A549 (cell line): ENCODE data around the gene RXRG. TPM values are rescaled to one million over a fixed set of nuclear protein-coding genes. Genes with fewer than 3 reads are reported as not detected.
A peak's percentile ranks its signal among the peaks of the same experiment; 100 is the strongest.

Source experiments
- ATAC-seq, 2 experiments: fragments of 200-7000 bp in 1 of 2; fragments of >200 bp in 1 of 2; cut with Nextera tagmentation in 1 of 2; cut with Tn5 transposase in 1 of 2; 3 replicates each; pipeline versions ENCODE4 v1.8.0 to v1.9.1; 2018 to 2020; ENCODE audit warnings: mild to moderate bottlenecking in 1 of 2, moderate library complexity in 1 of 2
- CTCF ChIA-PET: fragments of 300-600 bp; sonication (Branson Sonifier 250); formaldehyde crosslinking; extraction: SDS; loops from one replicate; lab custom pipeline; 2021; ENCODE audit warnings: antibody characterized with exemption, inconsistent platforms; lab: Yijun Ruan, JAX
- POLR2A ChIA-PET: fragments of 350-600 bp; formaldehyde crosslinking; extraction: SDS; loops from one replicate; lab custom pipeline; 2021; ENCODE audit warnings: antibody characterized with exemption, inconsistent platforms; lab: Yijun Ruan, JAX
- DNase-seq, 2 experiments: peaks; one replicate each; pipeline versions ENCODE4 v3.0.0 to v3.0.0-alpha.2; 2011 to 2016; ENCODE audit warnings: low read depth in 1 of 2, low spot score in 1 of 2
- FAIRE-seq: peaks from 2 replicates; lab custom pipeline; 2011; peaks lifted over from hg19 to GRCh38; lab: Jason Lieb, UNC
- H3K27ac ChIP-seq, 2 experiments: fragments of >200 bp; sonication (Bioruptor Twin); formaldehyde crosslinking; 3 replicates each; pipeline ENCODE4 v1.5.1; 2016 to 2017
- H3K4me1 ChIP-seq: fragments of >200 bp; sonication (Bioruptor Twin); formaldehyde crosslinking; 3 replicates; pipeline ENCODE4 v1.6.1; 2016
- H3K4me2 ChIP-seq: fragments of >200 bp; sonication (Bioruptor Twin); formaldehyde crosslinking; 3 replicates; pipeline ENCODE4 v1.6.1; 2016
- H3K4me3 ChIP-seq: fragments of >200 bp; sonication (Bioruptor Twin); formaldehyde crosslinking; 3 replicates; pipeline ENCODE4 v1.5.1; 2016
- H3K9me3 ChIP-seq: fragments of >200 bp; sonication (Bioruptor Twin); formaldehyde crosslinking; 3 replicates; pipeline ENCODE4 v1.6.1; 2016
- BHLHE40 ChIP-seq: IDR thresholded peaks from 2 replicates; pipeline ENCODE4 v1.6.1; 2012; ENCODE audit warnings: low read depth, low read length, inconsistent platforms
- CBX2 ChIP-seq: fragments of 200-600 bp; sonication (generic); IDR thresholded peaks from 2 replicates; pipeline ENCODE4 v1.6.1; 2016; ENCODE audit warnings: low read depth, mild to moderate bottlenecking, borderline replicate concordance
- CBX8 ChIP-seq: fragments of 200-600 bp; sonication (generic); IDR thresholded peaks from 2 replicates; pipeline ENCODE4 v1.6.1; 2016
- CEBPB ChIP-seq, 2 experiments: fragments of >200 bp in 1 of 2; sonication (Bioruptor Twin) in 1 of 2; formaldehyde crosslinking in 1 of 2; IDR thresholded peaks; 2 replicates each; pipeline ENCODE4 v1.6.1; 2012 to 2016
- CHD2 ChIP-seq: fragments of 150-350 bp; IDR thresholded peaks from 2 replicates; pipeline ENCODE4 v1.6.1; 2014; ENCODE audit warnings: low read length; ENCODE audit not compliant: partially characterized antibody
- EHMT2 ChIP-seq: fragments of 200-600 bp; sonication (generic); IDR thresholded peaks from 2 replicates; pipeline ENCODE4 v1.6.1; 2016; ENCODE audit warnings: antibody characterized with exemption, low read depth, mild to moderate bottlenecking, moderate library complexity
- EP300 ChIP-seq, 2 experiments: fragments of >200 bp; sonication (Bioruptor Twin); formaldehyde crosslinking; IDR thresholded peaks; 2 replicates in 1 of 2; 3 replicates in 1 of 2; pipeline ENCODE4 v1.6.1; 2016 to 2017
- ESRRA ChIP-seq: fragments of 150-350 bp; IDR thresholded peaks from 2 replicates; pipeline ENCODE4 v1.6.1; 2014; ENCODE audit warnings: mild to moderate bottlenecking, low read length, borderline replicate concordance
- FOSB ChIP-seq: fragments of 250-450 bp; sonication (Bioruptor Pico); IDR thresholded peaks from 2 replicates; pipeline ENCODE4 v1.5.0; 2020; ENCODE audit warnings: mild to moderate bottlenecking, moderate library complexity
- FOXS1 ChIP-seq: fragments of 250-450 bp; sonication (Bioruptor Pico); IDR thresholded peaks from 2 replicates; pipeline ENCODE4 v1.5.0; 2020; ENCODE audit warnings: mild to moderate bottlenecking, moderate library complexity
- HEYL ChIP-seq: fragments of 250-450 bp; sonication (Bioruptor Pico); IDR thresholded peaks from 2 replicates; pipeline ENCODE4 v1.8.0; 2021; ENCODE audit warnings: mild to moderate bottlenecking, moderate library complexity
- HOXA7 ChIP-seq: fragments of 250-450 bp; sonication (Bioruptor Pico); IDR thresholded peaks from 2 replicates; pipeline ENCODE4 v1.5.0; 2020; ENCODE audit warnings: mild to moderate bottlenecking, moderate library complexity
- HOXB13 ChIP-seq: fragments of 250-450 bp; sonication (Bioruptor Pico); IDR thresholded peaks from 2 replicates; pipeline ENCODE4 v1.5.0; 2020; ENCODE audit warnings: low read depth, mild to moderate bottlenecking, moderate library complexity
- KDM5A ChIP-seq: fragments of 200-600 bp; sonication (generic); IDR thresholded peaks from 2 replicates; pipeline ENCODE4 v1.6.1; 2016; ENCODE audit warnings: antibody characterized with exemption, mild to moderate bottlenecking
- MAFK ChIP-seq: fragments of 450-650 bp; IDR thresholded peaks from 2 replicates; pipeline ENCODE4 v1.6.1; 2014; ENCODE audit not compliant: partially characterized antibody
- PHF8 ChIP-seq: fragments of 200-600 bp; sonication (generic); IDR thresholded peaks from 2 replicates; pipeline ENCODE4 v1.6.1; 2016; ENCODE audit warnings: low read depth, mild to moderate bottlenecking, antibody characterized with exemption, moderate library complexity, borderline replicate concordance
- RAD21 ChIP-seq, 2 experiments: fragments of >200 bp in 1 of 2; sonication (Bioruptor Twin) in 1 of 2; formaldehyde crosslinking in 1 of 2; IDR thresholded peaks in 1 of 2; conservative IDR thresholded peaks in 1 of 2; 2 replicates in 1 of 2; 3 replicates in 1 of 2; pipeline ENCODE4 v1.6.1; 2012 to 2018; ENCODE audit warnings: inconsistent platforms in 1 of 2
- RFX5 ChIP-seq: fragments of 450-650 bp; IDR thresholded peaks from 2 replicates; pipeline ENCODE4 v1.7.1; 2014; ENCODE audit warnings: antibody characterized with exemption, mild to moderate bottlenecking, moderate library complexity
- RNF2 ChIP-seq: fragments of 200-600 bp; sonication (generic); IDR thresholded peaks from 2 replicates; pipeline ENCODE4 v1.6.1; 2016; ENCODE audit warnings: low read depth, mild to moderate bottlenecking, antibody characterized with exemption, moderate library complexity, borderline replicate concordance
- SMC3 ChIP-seq: fragments of >200 bp; sonication (Bioruptor Twin); formaldehyde crosslinking; IDR thresholded peaks from 3 replicates; pipeline ENCODE4 v1.6.1; 2018; ENCODE audit warnings: inconsistent platforms
- TFCP2L1 ChIP-seq: fragments of 250-450 bp; sonication (Bioruptor Pico); IDR thresholded peaks from 2 replicates; pipeline ENCODE4 v1.5.0; 2021; ENCODE audit warnings: mild to moderate bottlenecking
- TP53 ChIP-seq: fragments of 250-450 bp; sonication (Bioruptor Pico); IDR thresholded peaks from 2 replicates; pipeline ENCODE4 v1.5.0; 2021; ENCODE audit warnings: mild to moderate bottlenecking, moderate library complexity
- ZC3H11A ChIP-seq: fragments of 450-650 bp; IDR thresholded peaks from 2 replicates; pipeline ENCODE4 v1.6.1; 2014; ENCODE audit warnings: antibody characterized with exemption, mild to moderate bottlenecking
- ZFP36 ChIP-seq: fragments of 450-650 bp; IDR thresholded peaks from 2 replicates; pipeline ENCODE4 v1.6.1; 2014; ENCODE audit warnings: borderline replicate concordance; ENCODE audit not compliant: partially characterized antibody
- ZNF302 ChIP-seq: fragments of 250-450 bp; sonication (Bioruptor Pico); IDR thresholded peaks from 2 replicates; pipeline ENCODE4 v1.9.0; 2021; ENCODE audit warnings: inconsistent platforms, mild to moderate bottlenecking, moderate library complexity
- WGBS: methylation state at CpG from one replicate; pipeline ENCODE4 v1.1.6; 2017; ENCODE audit errors: missing lambda C conversion rate; 5-methylcytosine and 5-hydroxymethylcytosine counted together
- polyA plus RNA-seq, 4 experiments: library from polyadenylated mRNA; depleted of rRNA in 3 of 4; stranded (reverse); fragments of >200 nt; fragmentation: RNase III in 1 of 4; extraction: RNeasy Plus Mini Kit Qiagen cat#74134 plus additional on column Dnase treatment in 1 of 4; gene quantifications; 2 replicates in 3 of 4; 3 replicates in 1 of 4; pipeline ENCODE4 v1.2.3, GENCODE V29; 2011 to 2017
- TF ChIP-seq, protein P1 (sequence below): fragments of >200 bp; sonication (Bioruptor Twin); formaldehyde crosslinking; IDR thresholded peaks from 3 replicates; pipeline ENCODE4 v1.6.1; 2016
- TF ChIP-seq, protein P2 (sequence below): IDR thresholded peaks from 2 replicates; pipeline ENCODE4 v1.6.1; 2012
- TF ChIP-seq, protein P3 (sequence below): fragments of 450-650 bp; IDR thresholded peaks from 2 replicates; pipeline ENCODE4 v1.6.1; 2014; ENCODE audit warnings: antibody characterized with exemption
- TF ChIP-seq, protein P4 (sequence below): IDR thresholded peaks from 2 replicates; pipeline ENCODE4 v1.6.1; 2012

RXRG gene
- polyA plus RNA-seq, 2 of the 4 experiments (the other 2 are of a cell fraction) = not detected

DNA sequence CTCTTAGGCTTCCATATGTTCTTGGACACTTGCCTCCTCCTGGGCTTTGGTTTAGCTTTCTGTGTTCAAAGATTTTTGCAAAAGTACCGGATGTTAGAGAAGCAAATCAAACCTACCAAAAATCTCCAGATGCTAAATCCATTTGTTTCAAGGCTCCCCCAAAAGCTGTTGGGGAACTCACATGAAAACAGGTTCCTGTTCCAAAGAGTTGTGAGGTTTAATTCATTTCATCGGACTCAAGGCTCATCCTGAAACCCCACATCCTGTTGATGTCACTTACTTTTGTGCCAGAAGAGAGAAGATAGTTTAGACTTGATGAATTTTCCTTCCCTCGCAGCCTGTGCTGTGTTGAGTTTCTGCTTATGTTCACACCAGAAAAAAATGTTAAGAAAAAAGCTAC lies 41.7 kb upstream of the RXRG start:
- TF ChIP-seq EHMT2 (no peak), HEYL (no peak), RAD21 (conservative IDR thresholded peaks at IDR 0.05 in 1 of 2, IDR thresholded peaks at IDR 0.05 in 1 of 2) (no peak), BHLHE40 (no peak), RNF2 (no peak), EP300 (IDR thresholded peaks at IDR 0.05) (no peak), ZNF302 (CRISPR knock-in tag) (no peak)
- peaks cover 5% of the 10 kb centered on the region; the same call in 2 of the 3 replicates for H3K4me1 ChIP-seq
- ATAC-seq (no peak), FAIRE-seq (peak; percentile 28), DNase-seq (no peak)
- CTCF ChIA-PET = interaction anchor here (1.3 kb wide), 1 partner anchor 95 kb away, joined by 3 read pairs; no protein-coding TSS in a partner anchor
- H3K27ac ChIP-seq = no peak overlapping the region
- H3K9me3 ChIP-seq = no peaks in the 10 kb centered on the region
- H3K4me2 ChIP-seq = no peak overlapping the region
- POLR2A ChIA-PET = no interaction called here
- H3K4me3 ChIP-seq = no peak overlapping the region
- 23% methylated on average over 3 of the region's 3 CpGs for WGBS

DNA sequence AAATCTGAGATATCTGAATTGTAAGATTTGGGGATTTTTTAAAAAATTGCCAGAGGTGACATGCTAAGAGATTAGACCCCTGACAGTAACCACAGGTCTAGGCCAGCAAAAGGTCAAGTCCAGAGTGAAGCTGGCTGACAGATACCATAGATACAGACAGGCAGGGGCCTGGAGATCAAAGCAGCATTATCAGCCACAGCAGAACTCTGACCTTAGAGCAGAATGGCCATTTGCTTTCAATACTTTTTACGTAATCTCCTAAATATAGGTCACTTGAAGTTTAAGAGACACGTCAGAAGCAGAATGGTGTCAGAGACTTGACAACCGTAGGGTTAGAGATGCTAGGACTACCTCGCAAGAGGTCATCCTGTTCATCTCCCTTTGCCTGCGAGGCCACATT lies 40.8 kb upstream of the RXRG start:
- CTCF ChIA-PET = interaction anchor here (0.7 kb wide), 1 partner anchor 413 kb away, joined by 3 read pairs; no protein-coding TSS in a partner anchor
- WGBS = 55% methylated on average over 5 of the region's 5 CpGs
- TF ChIP-seq RFX5 = no peak
- no peak for TF ChIP-seq FOXS1
- TF ChIP-seq MAFK = no peak
- TF ChIP-seq CBX8 = no peak
- TF ChIP-seq, protein P1, sequence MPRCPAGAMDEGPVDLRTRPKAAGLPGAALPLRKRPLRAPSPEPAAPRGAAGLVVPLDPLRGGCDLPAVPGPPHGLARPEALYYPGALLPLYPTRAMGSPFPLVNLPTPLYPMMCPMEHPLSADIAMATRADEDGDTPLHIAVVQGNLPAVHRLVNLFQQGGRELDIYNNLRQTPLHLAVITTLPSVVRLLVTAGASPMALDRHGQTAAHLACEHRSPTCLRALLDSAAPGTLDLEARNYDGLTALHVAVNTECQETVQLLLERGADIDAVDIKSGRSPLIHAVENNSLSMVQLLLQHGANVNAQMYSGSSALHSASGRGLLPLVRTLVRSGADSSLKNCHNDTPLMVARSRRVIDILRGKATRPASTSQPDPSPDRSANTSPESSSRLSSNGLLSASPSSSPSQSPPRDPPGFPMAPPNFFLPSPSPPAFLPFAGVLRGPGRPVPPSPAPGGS = no peak
- no peak for TF ChIP-seq ESRRA
- no peak for TF ChIP-seq CEBPB (IDR thresholded peaks at IDR 0.05)
- TF ChIP-seq CHD2 = no peak
- TF ChIP-seq FOSB = no peak
- no peak for TF ChIP-seq CBX2
- TF ChIP-seq ZNF302 (CRISPR knock-in tag) = no peak
- TF ChIP-seq TP53 (CRISPR knock-in tag) = no peak
- TF ChIP-seq HOXB13 = no peak
- TF ChIP-seq PHF8 = no peak
- TF ChIP-seq ZC3H11A = no peak
- TF ChIP-seq SMC3 = no peak
- no peak for TF ChIP-seq RAD21 (conservative IDR thresholded peaks at IDR 0.05 in 1 of 2, IDR thresholded peaks at IDR 0.05 in 1 of 2)
- no peak for TF ChIP-seq ZFP36
- ATAC-seq = no peak
- POLR2A ChIA-PET = no interaction called here
- FAIRE-seq = no peak
- Histone ChIP-seq H3K27ac (no peak overlapping the region), H3K4me2 (no peak overlapping the region), H3K4me3 (no peak overlapping the region), H3K9me3 (no peaks in the 10 kb centered on the region), H3K4me1 (peaks cover 5% of the 10 kb centered on the region; the same call in 2 of the 3 replicates)
- DNase-seq = no peak

DNA sequence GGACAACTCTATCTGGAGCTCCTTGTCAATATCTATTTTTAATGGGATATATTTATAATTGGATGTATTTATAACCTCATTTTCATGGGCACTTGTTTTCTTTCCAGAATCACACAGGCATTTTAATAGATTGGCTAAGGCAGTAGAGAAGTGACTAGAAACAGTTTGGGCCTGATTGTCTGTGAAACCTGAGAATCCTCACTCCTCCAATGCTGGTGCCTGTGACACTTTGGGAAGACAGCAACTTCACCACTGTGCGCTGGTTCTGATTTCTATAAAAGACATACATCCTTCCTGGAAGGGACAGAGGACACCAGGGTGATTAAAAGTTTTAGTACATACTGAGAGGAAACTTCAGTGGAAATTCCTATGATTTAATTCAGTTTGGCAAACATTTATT lies 39.6 kb upstream of the RXRG start:
- no peak overlapping the region for H3K4me2 ChIP-seq
- no peak overlapping the region for H3K4me3 ChIP-seq
- DNase-seq = no peak
- no peak for FAIRE-seq
- peaks cover 5% of the 10 kb centered on the region; the same call in 2 of the 3 replicates for H3K4me1 ChIP-seq
- H3K9me3 ChIP-seq = no peaks in the 10 kb centered on the region
- CTCF ChIA-PET = no interaction called here
- POLR2A ChIA-PET = no interaction called here
- no peak for ATAC-seq
- TF ChIP-seq, protein P2, sequence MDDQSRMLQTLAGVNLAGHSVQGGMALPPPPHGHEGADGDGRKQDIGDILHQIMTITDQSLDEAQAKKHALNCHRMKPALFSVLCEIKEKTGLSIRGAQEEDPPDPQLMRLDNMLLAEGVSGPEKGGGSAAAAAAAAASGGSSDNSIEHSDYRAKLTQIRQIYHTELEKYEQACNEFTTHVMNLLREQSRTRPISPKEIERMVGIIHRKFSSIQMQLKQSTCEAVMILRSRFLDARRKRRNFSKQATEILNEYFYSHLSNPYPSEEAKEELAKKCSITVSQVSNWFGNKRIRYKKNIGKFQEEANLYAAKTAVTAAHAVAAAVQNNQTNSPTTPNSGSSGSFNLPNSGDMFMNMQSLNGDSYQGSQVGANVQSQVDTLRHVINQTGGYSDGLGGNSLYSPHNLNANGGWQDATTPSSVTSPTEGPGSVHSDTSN = no peak
- TF ChIP-seq, protein P3, sequence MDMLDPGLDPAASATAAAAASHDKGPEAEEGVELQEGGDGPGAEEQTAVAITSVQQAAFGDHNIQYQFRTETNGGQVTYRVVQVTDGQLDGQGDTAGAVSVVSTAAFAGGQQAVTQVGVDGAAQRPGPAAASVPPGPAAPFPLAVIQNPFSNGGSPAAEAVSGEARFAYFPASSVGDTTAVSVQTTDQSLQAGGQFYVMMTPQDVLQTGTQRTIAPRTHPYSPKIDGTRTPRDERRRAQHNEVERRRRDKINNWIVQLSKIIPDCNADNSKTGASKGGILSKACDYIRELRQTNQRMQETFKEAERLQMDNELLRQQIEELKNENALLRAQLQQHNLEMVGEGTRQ = no peak
- TF ChIP-seq HOXA7 (CRISPR knock-in tag) = no peak
- TF ChIP-seq CBX2 = no peak
- TF ChIP-seq, protein P4, sequence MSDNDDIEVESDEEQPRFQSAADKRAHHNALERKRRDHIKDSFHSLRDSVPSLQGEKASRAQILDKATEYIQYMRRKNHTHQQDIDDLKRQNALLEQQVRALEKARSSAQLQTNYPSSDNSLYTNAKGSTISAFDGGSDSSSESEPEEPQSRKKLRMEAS = no peak
- TF ChIP-seq KDM5A = no peak
- TF ChIP-seq EHMT2 = no peak
- no peak for TF ChIP-seq RNF2
- no peak for TF ChIP-seq TFCP2L1 (CRISPR knock-in tag)
- 94% methylated on average over 1 of the region's 1 CpG for WGBS
- no peak overlapping the region for H3K27ac ChIP-seq
